ENCODE results near the gene MAGEA8.

- TF ChIP-seq CTCF (IDR thresholded peaks at IDR 0.05): no peak
- TF ChIP-seq POLR2A (IDR thresholded peaks at IDR 0.05): no peak
These were observed 43.3 kb upstream of the MAGEA8 start for GRCh38 chrX:149837639-149838038.

Measured in body of pancreas (tissue), 4 donors.